H1 (cell line): Measurements from ENCODE around the gene AIMP1. TPM values are rescaled to one million over a fixed set of nuclear protein-coding genes. Genes with fewer than 3 reads are reported as not detected.

Experiments
- CTCF ChIA-PET: fragments of 300-600 bp; sonication (Branson Sonifier 250); formaldehyde crosslinking; loops from one replicate; lab custom pipeline; 2021; ENCODE audit not compliant: partially characterized antibody; lab: Charles Lee
- POLR2A ChIA-PET: fragments of 300-600 bp; sonication (Branson Sonifier 250); formaldehyde crosslinking; loops from one replicate; lab custom pipeline; 2021; ENCODE audit warnings: inconsistent platforms; ENCODE audit not compliant: partially characterized antibody; lab: Charles Lee
- DNase-seq, 2 experiments: peaks; one replicate each; pipeline versions ENCODE4 v3.0.0 to v3.0.0-alpha.2; 2010 to 2022; ENCODE audit warnings: low spot score in 2 of 2, low read depth in 1 of 2, mixed read lengths in 1 of 2
- FAIRE-seq: peaks from 2 replicates; lab custom pipeline; 2011; peaks lifted over from hg19 to GRCh38; lab: Jason Lieb, UNC
- H2AFZ ChIP-seq: 2 replicates; pipeline ENCODE4 v1.8.1; 2012; ENCODE audit warnings: low read length, inconsistent platforms
- H2AK5ac ChIP-seq: 2 replicates; pipeline ENCODE4 v1.6.1; 2013; ENCODE audit warnings: low read depth, low read length
- H2BK120ac ChIP-seq: replicated peaks from 2 replicates; pipeline ENCODE3; 2013; ENCODE audit warnings: low read depth, low read length, inconsistent platforms
- H2BK12ac ChIP-seq: 2 replicates; pipeline ENCODE4 v1.6.1; 2013; ENCODE audit warnings: low read depth, low read length
- H2BK15ac ChIP-seq: 2 replicates; pipeline ENCODE4 v1.6.1; 2013; ENCODE audit warnings: low read length
- H2BK20ac ChIP-seq: 2 replicates; pipeline ENCODE4 v1.6.1; 2013; ENCODE audit warnings: low read length
- H2BK5ac ChIP-seq: 2 replicates; pipeline ENCODE4 v1.6.1; 2013; ENCODE audit warnings: low read depth, low read length
- H3K14ac ChIP-seq: 2 replicates; pipeline ENCODE4 v1.6.1; 2013; ENCODE audit warnings: inconsistent platforms; ENCODE audit not compliant: insufficient read length
- H3K18ac ChIP-seq: 2 replicates; pipeline ENCODE4 v1.6.1; 2013; ENCODE audit warnings: low read length; ENCODE audit errors: extremely low read depth
- H3K23ac ChIP-seq: 2 replicates; pipeline ENCODE4 v1.6.1; 2013; ENCODE audit warnings: inconsistent platforms; ENCODE audit not compliant: insufficient read length
- H3K23me2 ChIP-seq: 2 replicates; pipeline ENCODE4 v1.6.1; 2013; ENCODE audit warnings: low read depth, low read length
- H3K27ac ChIP-seq: 2 replicates; pipeline ENCODE4 v1.6.1; 2011; ENCODE audit warnings: low read depth, low read length, inconsistent platforms
- H3K27me3 ChIP-seq, 4 experiments: replicated peaks in 1 of 4; 1 replicate in 1 of 4; 2 replicates in 3 of 4; pipeline versions ENCODE4 v1.6.1 to v1.8.1; 2011 to 2013; ENCODE audit warnings: low read length in 3 of 4, mild to moderate bottlenecking in 3 of 4, inconsistent platforms in 2 of 4, mixed read lengths in 2 of 4, moderate library complexity in 1 of 4; ENCODE audit not compliant: control insufficient read depth in 3 of 4, insufficient read depth in 3 of 4; ENCODE audit errors: extremely low read depth in 1 of 4
- H3K36me3 ChIP-seq, 4 experiments: 2 replicates each; pipeline versions ENCODE4 v1.6.1 to v1.8.1; 2011 to 2013; ENCODE audit warnings: mild to moderate bottlenecking in 4 of 4, low read length in 3 of 4, moderate library complexity in 2 of 4, control low read depth in 1 of 4, inconsistent platforms in 1 of 4; ENCODE audit not compliant: insufficient read depth in 4 of 4, control insufficient read depth in 2 of 4
- H3K4ac ChIP-seq: replicated peaks from 2 replicates; pipeline ENCODE3; 2013; ENCODE audit warnings: low read length, low read depth, mixed read lengths, inconsistent platforms; ENCODE audit not compliant: insufficient read length
- H3K4me1 ChIP-seq, 4 experiments: replicated peaks in 1 of 4; 1 replicate in 1 of 4; 2 replicates in 3 of 4; pipeline versions ENCODE4 v1.6.1 to v1.8.1; 2011 to 2013; ENCODE audit warnings: low read length in 3 of 4, inconsistent platforms in 2 of 4, mixed read lengths in 1 of 4; ENCODE audit not compliant: insufficient read depth in 4 of 4, control insufficient read depth in 3 of 4
- H3K4me2 ChIP-seq, 2 experiments: 2 replicates each; pipeline versions ENCODE4 v1.6.1 to v1.8.1; 2011 to 2013; ENCODE audit warnings: low read depth in 2 of 2, low read length in 2 of 2, control low read depth in 1 of 2, inconsistent platforms in 1 of 2, mild to moderate bottlenecking in 1 of 2; ENCODE audit not compliant: insufficient read depth in 1 of 2
- H3K4me3 ChIP-seq, 4 experiments: fragments of 200-600, 300-600 bp in 1 of 4; sonication (generic), shearing (Covaris generic), sonication (Bioruptor Twin) in 1 of 4; 2 replicates each; pipeline versions ENCODE4 v1.5.1 to v1.8.1; 2011 to 2016; ENCODE audit warnings: low read length in 4 of 4, low read depth in 3 of 4, control low read depth in 2 of 4, inconsistent platforms in 2 of 4, mild to moderate bottlenecking in 2 of 4, mixed read lengths in 1 of 4, moderate library complexity in 1 of 4; ENCODE audit not compliant: insufficient read depth in 2 of 4; ENCODE audit errors: extremely low read depth in 1 of 4
- H3K56ac ChIP-seq: replicated peaks from 2 replicates; pipeline ENCODE3; 2013; ENCODE audit warnings: low read depth, mild to moderate bottlenecking, mixed read lengths, low read length, inconsistent platforms; ENCODE audit not compliant: insufficient read length
- H3K79me1 ChIP-seq: 2 replicates; pipeline ENCODE4 v1.6.1; 2013; ENCODE audit warnings: low read depth, low read length, control low read depth
- H3K79me2 ChIP-seq, 2 experiments: 2 replicates each; pipeline versions ENCODE4 v1.6.1 to v1.8.1; 2012 to 2013; ENCODE audit warnings: low read length in 2 of 2, mild to moderate bottlenecking in 2 of 2, inconsistent platforms in 1 of 2; ENCODE audit not compliant: insufficient read depth in 2 of 2, control insufficient read depth in 1 of 2
- H3K9ac ChIP-seq, 4 experiments: replicated peaks in 1 of 4; 1 replicate in 1 of 4; 2 replicates in 3 of 4; pipeline versions ENCODE4 v1.6.1 to v1.8.1; 2011 to 2013; ENCODE audit warnings: low read depth in 3 of 4, low read length in 3 of 4, control low read depth in 2 of 4, mild to moderate bottlenecking in 2 of 4, moderate library complexity in 2 of 4, inconsistent platforms in 1 of 4; ENCODE audit errors: extremely low read depth in 1 of 4
- H3K9me3 ChIP-seq, 2 experiments: 2 replicates each; pipeline versions ENCODE4 v1.6.1 to v1.8.1; 2012 to 2013; ENCODE audit warnings: mild to moderate bottlenecking in 2 of 2, moderate library complexity in 2 of 2, control low read depth in 1 of 2, inconsistent platforms in 1 of 2, low read depth in 1 of 2, low read length in 1 of 2, mixed read lengths in 1 of 2; ENCODE audit not compliant: insufficient read depth in 2 of 2
- H4K20me1 ChIP-seq, 2 experiments: replicated peaks in 1 of 2; 2 replicates each; pipeline versions ENCODE3 to v1.8.1; 2011 to 2013; ENCODE audit warnings: inconsistent platforms in 2 of 2, low read length in 2 of 2, mild to moderate bottlenecking in 1 of 2; ENCODE audit not compliant: insufficient read depth in 2 of 2, control insufficient read depth in 1 of 2
- H4K5ac ChIP-seq: 2 replicates; pipeline ENCODE4 v1.6.1; 2013; ENCODE audit warnings: low read length, low read depth, mixed read lengths, inconsistent platforms; ENCODE audit not compliant: insufficient read length
- H4K8ac ChIP-seq: 2 replicates; pipeline ENCODE4 v1.8.0; 2013; ENCODE audit warnings: mild to moderate bottlenecking, moderate library complexity, low read length, inconsistent platforms; ENCODE audit not compliant: insufficient read depth; ENCODE audit errors: extremely low read depth
- H4K91ac ChIP-seq: replicated peaks from 2 replicates; pipeline ENCODE3; 2013; ENCODE audit warnings: low read length, mixed read lengths, inconsistent platforms; ENCODE audit not compliant: insufficient read length
- CREB1 ChIP-seq: IDR thresholded peaks from 2 replicates; pipeline ENCODE4 v1.6.1; 2012; ENCODE audit warnings: inconsistent platforms
- ZNF274 ChIP-seq: IDR thresholded peaks from 2 replicates; pipeline ENCODE4 v1.7.0; 2012; ENCODE audit warnings: low read length, borderline replicate concordance; ENCODE audit errors: extremely low read depth
- WGBS, 2 experiments: shearing (Covaris generic) in 1 of 2; methylation state at CpG; one replicate each; pipeline versions ENCODE4 v1.1.6 to v1.1.7; 2013 to 2015; ENCODE audit warnings: low lambda C conversion rate in 2 of 2, mixed read lengths in 2 of 2, inconsistent platforms in 1 of 2, low coverage in 1 of 2, missing lambda C conversion rate in 1 of 2; ENCODE audit not compliant: insufficient replicate concordance in 2 of 2, insufficient coverage in 1 of 2, insufficient read length in 1 of 2; ENCODE audit errors: extremely low coverage in 1 of 2, missing lambda C conversion rate in 1 of 2; 5-methylcytosine and 5-hydroxymethylcytosine counted together
- polyA plus RNA-seq, 7 experiments: library from polyadenylated mRNA; depleted of rRNA in 3 of 7; stranded (reverse) in 5 of 7; unstranded in 2 of 7; fragments of >200 nt in 5 of 7; fragments of 200-250 nt in 2 of 7; gene quantifications; 1 replicate in 5 of 7; 2 replicates in 1 of 7; 4 replicates in 1 of 7; pipeline versions ENCODE4 v1.2.1 to v1.2.3, GENCODE V29; 2011 to 2013; ENCODE audit warnings: missing spikeins in 2 of 7, mixed read lengths in 2 of 7
- total RNA-seq: library from RNA; stranded (reverse); fragmentation: NEBNext Ultra II Directional; extraction: Animal tissue kit (Norgen Biotek cat#: 25700); gene quantifications from 2 replicates; pipeline ENCODE4 v1.2.1, GENCODE V29; 2021

Gene AIMP1
- total and polyA plus RNA-seq, 2 of the 8 experiments (the other 6 are each of a cell fraction or from before 2014, with no cell fraction given) = 7.9 to 54.6 TPM

DNA sequence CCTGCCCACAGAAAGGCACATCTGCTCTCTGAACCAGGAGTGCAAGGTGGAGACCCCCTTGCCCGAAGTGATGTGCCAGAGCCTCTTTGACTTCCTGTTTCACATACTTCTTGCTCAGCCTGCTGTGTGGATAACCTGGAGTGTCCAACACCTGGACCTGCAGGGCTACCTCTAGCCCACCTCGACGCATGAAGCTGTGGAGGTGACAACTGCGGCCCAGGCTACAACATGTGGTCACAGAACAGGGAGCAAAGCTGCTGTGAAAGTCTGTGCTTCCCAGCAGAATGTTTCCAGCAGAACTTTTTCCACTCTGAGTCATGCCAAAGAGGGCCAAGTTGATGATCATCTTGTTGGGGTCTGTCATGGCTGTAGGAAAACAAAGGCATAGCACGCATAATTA, 50.7 kb downstream of the AIMP1 start:
- Histone ChIP-seq H3K79me2 (no peaks in the 10 kb centered on the region), H3K14ac (no peak overlapping the region), H4K20me1 (no peaks in the 10 kb centered on the region), H3K4me3 (no peak overlapping the region), H4K8ac (no peak overlapping the region), H2BK120ac (no peak overlapping the region), H3K9ac (no peak overlapping the region), H3K79me1 (no peaks in the 10 kb centered on the region), H4K5ac (no peak overlapping the region), H3K4ac (no peak overlapping the region), H3K23ac (no peak overlapping the region), H3K27ac (no peak overlapping the region; the same call in 1 of the 2 replicates), H3K23me2 (no peaks in the 10 kb centered on the region), H2BK15ac (no peak overlapping the region), H3K36me3 (no peaks in the 10 kb centered on the region), H2BK20ac (no peak overlapping the region), H3K4me1 (peaks cover 0 to 3% (median 0%) of the 10 kb centered on the region in 4 experiments; a peak in 1 of 7 replicates), H3K4me2 (no peak overlapping the region), H4K91ac (no peak overlapping the region), H2BK12ac (no peak overlapping the region), H2AFZ (peak overlapping the region; percentile 65; the same call in 1 of the 2 replicates), H3K56ac (no peak overlapping the region), H3K27me3 (no peaks in the 10 kb centered on the region), H2AK5ac (no peak overlapping the region), H2BK5ac (no peak overlapping the region), H3K9me3 (no peaks in the 10 kb centered on the region), H3K18ac (no peak overlapping the region)
- ChIA-PET POLR2A (no interaction called here), CTCF (interaction anchor here (0.6 to 1.8 kb wide), 4 partner anchors 34 to 138 kb away, joined by 3 to 5 read pairs (median 4); no protein-coding TSS in a partner anchor)
- TF ChIP-seq CREB1 (no peak), ZNF274 (no peak)
- DNase-seq = no peak
- no peak for FAIRE-seq
- WGBS, 2 experiments = 97% methylated on average over 5 of the region's 5 CpGs; no CpG with 5 or more reads in 1 of the 2 experiments
